GM19455 (cell line): ENCODE results near the gene RYR3.

Experiments used
- ATAC-seq: cut with Tn5 transposase; IDR thresholded peaks from one replicate; pipeline ENCODE4 v1.9.1; 2021; ENCODE audit not compliant: unreplicated experiment

RYR3 gene

DNA sequence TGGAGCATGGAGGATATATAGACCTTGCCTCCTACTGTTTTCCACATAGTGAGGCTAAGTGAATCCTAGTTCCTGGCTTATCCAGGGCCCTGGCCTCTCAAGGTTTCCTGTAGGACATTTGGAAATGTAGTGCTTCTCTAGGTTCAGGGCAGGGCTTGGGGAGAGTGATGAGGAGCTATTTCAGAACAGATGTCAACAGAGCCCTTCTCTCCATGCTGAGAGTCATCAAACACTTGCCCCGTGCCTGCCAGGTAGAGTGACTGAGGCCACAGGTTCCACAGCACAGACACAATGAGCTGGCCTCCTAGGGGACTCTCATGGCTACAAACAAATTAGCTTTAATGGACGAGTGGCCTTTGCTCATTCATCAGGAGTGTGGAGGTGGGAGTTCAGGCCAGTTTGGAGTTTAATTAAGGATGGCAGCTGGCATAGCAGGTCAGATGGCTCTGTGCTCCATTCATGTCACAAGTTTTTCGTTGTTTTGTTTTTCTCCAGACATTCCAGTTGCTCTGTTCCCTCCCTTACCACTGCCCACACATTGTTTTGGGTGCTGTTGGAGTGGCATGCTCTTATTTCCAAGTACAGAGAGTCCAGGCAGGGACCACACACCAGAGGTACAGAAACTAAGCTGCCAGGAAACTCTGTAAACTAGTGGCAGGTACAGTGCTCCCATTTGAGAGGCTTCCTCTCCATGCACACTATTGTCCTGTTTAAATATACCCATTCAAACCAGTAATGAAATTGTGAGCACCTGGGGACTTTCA, 189.8 kb downstream of the RYR3 start:
- ATAC-seq = no peak

DNA sequence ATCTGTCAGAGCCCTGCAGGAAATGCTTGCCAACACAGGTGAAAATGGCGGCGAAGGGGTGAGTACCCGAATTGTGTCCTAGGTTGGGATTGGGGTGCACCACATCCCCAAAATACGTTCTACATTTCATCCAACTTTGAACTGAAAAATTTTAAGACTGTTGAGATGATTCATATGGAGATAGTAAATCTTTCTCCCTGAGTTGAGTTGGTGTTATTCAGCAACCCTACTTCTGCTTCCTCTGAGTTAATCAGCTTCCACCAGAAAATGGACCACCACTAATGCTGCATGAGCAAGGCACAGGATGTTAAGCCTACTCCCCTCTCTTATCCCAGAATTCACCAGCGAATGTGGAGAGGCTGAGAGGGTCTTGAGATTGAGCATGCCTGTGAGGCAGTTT, 192.9 kb downstream of the RYR3 start:
- no peak for ATAC-seq

DNA sequence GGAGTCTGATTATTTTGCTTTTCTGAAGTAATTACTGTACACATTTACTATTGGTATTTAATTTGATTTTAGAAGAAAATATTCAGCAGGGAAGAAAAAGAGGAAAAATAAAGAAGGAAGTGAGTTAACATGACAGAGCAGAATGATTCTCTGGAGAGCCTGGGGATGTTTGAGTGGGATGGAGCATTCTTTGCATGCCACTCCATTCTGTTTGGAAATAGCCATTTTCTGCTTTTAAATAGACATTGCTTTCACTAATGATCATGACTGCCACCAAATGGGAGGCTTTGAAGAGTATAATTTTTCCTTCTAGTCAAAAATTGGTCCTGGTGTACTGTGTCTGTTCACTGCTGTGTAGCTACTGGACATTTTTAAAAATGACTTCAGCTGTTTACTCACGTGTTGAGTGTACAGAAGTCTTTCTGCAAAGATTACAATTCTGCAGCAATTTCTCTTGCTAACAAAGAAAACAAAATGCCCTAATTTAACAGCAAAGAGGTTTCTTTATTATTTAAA, 196.1 kb downstream of the RYR3 start:
- ATAC-seq = no peak

GRCh38 chr15:33508703-33509102, 197.9 kb downstream of the RYR3 start:
- no peak for ATAC-seq

DNA sequence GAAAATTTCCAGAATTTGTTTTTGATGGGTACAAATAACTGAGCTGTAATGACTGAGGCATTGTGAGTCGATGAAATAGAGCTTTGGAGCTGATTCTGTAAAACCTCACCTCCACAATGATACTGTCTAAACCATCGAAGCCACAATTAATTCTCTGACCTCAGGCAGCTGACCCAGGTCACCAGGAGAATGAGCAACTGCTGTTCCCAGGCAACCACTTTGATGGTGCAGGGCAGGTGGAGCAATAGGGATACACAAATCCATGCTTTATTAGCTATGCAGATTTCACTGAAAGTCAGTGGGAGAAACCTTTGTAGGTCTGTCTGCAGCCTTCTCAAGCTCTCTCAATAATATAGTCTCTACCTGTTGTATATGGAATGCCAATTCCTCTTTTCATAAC, 204.4 kb downstream of the RYR3 start:
- ATAC-seq = no peak

DNA sequence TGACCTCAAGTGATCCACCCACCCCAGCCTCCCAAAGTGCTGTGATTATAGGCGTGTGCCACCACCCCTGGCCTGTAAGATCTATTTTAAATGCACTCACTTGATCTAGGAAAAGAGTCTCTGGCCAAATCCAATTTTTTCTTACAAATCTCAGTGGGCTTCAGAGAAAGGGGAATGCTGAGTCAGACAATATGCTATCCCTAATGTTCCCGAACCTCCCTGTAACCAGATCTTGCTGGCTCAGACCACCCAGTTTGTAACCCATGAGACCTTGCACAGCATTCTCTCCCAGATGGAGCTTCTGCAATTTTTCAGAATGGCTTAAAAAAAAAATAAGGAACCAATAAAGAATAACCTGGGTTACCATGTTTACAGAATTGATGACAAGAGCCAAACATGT, 205.8 kb downstream of the RYR3 start:
- ATAC-seq = no peak

GRCh38 chr15:33517944-33518343, 207.2 kb downstream of the RYR3 start:
- ATAC-seq = no peak

DNA sequence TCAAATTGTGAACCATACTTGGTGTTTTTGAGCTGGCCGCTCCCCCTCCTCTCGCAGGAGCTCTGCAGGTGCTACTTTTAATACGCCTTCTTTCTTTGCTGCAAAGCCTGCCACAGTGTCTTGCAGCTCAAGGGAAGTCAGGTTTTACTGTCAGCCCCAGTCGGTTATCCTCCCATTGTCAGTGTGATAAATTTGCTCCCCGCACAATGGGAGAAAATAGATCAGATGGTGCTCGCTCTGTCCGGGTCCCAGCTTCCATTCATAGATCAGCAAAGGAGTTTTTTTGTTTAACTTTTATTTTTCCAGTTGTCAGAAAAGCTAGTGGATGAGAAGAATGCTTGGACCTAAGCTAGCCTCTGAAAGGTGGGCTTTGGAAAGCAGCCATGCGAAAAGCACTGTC, 207.7 kb downstream of the RYR3 start:
- no peak for ATAC-seq

DNA sequence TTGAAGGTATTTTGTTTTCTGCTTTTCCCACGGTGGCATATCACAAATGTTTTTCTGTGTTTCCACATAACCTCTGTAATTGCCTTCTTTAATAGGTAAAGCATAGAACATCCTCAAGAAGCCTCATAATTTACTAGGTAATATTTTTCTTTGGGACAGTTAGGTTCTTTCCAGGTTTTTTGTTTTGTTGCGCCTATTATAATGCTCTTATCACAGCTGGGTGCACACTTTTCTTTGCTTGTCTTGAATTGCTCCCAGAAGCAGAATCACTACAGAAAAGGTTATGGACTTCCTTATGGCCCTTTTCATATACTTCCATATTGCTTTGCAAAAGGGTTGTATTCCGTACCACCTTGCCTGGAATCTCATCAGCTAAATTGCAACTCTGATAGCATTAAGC, 213.5 kb downstream of the RYR3 start:
- no peak for ATAC-seq

GRCh38 chr15:33526532-33526931, 215.8 kb downstream of the RYR3 start:
- ATAC-seq = no peak

DNA sequence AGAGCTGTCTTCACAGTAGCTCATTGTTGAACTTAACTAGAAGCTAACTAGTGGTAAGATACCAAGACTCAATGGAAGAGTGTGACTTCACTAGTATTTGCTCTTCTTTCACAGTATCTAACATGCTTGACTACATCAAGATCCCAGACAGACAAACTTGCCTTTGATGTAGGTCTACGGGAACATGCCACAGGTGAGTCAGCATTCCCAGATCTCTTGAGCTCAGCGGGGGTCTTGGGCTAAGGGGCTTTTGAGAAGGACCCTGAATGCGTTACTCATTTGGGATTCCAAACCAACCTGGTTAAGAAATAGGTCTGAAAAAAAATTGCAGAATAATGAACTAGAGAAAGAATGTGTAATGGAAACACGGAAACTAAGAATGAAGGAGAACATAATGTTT, 222.4 kb downstream of the RYR3 start:
- ATAC-seq = no peak

GRCh38 chr15:33534642-33535041, 223.9 kb downstream of the RYR3 start:
- no peak for ATAC-seq

DNA sequence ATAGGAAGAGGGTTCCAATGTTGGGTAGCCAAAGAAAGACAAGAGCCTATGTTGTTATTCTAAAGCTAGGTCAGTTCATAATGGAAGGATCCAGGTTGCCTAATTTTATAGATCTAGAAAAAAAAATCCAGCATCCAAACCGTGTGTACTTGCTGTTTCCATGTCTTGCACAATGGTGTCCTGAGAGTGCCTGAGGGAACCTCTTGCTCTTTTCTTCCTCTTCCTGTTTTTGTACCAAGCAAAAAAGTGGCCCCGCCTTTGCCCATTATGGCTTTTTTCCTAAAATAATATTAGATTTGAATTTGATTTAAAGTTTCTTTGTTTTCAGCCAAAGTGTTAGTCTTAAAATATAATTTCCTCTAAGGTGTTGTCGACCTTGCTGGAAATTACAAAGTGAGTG, 224.4 kb downstream of the RYR3 start:
- no peak for ATAC-seq

- no peak for ATAC-seq
Measured at GRCh38 chr15:33539825-33540573, 229.2 kb downstream of the RYR3 start.

DNA sequence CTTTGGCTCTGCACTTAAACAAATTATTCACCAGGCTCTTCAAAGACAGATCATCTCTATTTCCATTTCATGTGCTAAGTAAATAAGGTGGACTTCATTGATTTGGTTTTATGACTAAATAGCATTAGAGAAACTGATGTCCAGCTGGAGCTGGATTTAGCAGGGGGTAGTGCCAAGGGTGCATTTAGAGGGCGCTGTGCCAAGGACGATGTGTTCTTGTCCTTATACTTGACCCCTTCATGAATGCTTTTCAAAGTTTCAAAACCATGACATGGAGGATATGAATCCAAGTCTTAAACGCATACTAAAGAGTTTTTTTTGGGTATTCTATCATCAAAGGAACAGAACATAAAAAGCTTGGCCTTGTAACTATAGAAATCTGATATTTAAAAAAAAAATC, 233.2 kb downstream of the RYR3 start:
- no peak for ATAC-seq

DNA sequence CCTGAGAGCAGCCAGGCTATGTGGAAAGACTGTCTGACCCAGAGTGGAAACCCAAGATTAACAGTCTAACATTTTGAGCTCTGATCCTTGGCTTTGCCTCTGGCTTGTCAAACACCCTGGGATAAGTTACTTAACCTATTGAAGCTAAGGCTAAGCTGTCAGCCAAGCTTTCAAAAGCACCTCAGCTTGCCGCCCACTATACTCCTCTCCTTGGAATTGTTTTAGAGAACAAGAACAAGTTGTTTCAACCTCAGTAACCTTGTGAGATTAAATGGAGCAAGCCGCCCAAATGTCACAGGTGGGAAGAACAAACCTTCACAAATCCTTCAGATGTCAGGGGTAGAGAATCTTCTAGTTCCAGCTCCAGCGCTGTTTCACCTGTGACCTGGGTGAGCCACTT, 235.1 kb downstream of the RYR3 start:
- no peak for ATAC-seq

DNA sequence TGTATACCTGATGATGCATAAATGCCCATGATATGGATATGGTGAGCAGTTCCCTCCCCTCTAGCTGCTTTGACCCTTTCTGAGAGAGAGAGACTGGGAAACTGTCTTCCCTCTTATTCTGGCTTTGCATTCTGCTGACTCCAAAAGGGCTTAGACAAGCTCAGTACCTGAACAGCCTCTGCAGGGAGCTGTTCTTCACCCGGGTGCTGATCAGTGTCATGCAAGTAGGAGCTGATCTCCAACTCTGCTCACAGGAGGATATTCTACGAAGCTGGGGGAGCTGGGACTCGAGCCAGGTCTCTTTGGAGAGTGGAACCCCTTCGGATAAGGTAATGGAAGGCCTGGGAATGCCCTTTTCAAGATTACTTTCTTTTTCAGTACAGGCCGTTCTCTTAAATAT, 237.1 kb downstream of the RYR3 start:
- no peak for ATAC-seq

- no peak for ATAC-seq
Measured at GRCh38 chr15:33551860-33552259, 241.1 kb downstream of the RYR3 start.

DNA sequence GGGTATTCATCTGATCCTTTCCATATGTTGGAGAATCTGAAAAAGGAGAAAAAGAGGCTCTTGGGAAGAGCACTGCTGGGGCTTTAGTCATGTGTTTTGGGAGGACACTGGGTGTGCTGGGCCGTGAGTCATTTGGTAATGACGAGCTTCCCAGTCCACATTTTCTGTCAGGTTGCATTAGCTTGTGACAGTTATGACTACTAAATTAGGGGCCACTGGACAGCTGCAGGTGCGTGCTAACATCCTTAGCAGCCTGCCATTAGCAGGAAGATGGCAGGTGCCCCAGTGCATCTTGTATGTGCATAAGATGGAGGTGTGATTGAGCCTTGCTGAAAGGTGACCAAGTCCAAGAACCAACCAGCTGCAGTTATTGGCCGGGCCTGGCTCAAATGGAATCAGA, 242.4 kb downstream of the RYR3 start:
- ATAC-seq = no peak

- ATAC-seq = no peak
Measured at GRCh38 chr15:33559207-33559890, 248.6 kb downstream of the RYR3 start.

DNA sequence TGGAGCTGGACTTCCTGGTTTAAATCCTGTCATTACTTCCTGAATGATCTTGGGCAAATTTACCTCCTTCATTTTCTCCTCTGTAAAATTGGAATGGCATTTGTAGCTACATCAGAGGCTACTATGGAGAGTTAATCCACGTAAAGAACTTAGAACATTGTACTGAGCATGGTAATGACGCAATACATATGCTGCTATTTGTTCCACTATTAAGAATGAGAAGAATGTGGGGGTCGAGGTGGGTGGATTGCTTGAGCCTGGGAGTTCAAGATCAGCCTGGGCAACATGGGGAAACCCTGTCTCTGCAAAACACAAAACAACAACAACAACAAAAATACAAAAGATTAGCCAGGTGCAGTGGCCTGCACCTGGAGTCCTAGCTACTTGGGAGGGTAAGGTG, 250.6 kb downstream of the RYR3 start:
- no peak for ATAC-seq

DNA sequence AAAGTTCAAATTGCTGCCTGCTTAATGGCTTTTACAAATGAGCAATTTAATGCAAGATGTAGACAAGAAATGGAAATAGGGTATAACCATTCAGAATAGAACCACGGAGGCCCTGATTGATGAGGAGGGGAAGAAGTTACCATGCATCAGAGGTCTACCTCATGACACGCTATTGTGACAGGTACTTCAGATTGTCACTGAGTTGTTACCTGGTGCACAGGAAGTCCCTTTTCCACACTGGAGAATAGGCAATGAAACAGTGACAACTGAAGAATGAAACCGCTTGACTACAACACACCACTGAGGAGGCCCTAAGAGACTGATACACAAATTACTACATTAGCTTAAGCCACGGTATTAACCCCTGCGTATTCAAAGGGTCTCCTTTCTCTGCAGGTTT, 251.2 kb downstream of the RYR3 start:
- no peak for ATAC-seq
